ENCODE data around the gene SMPD1. TPM values are rescaled to one million over a fixed set of nuclear protein-coding genes. Genes with fewer than 3 reads are reported as not detected.

Gene SMPD1
- total RNA-seq, result 28.7 and 39.2 TPM in 2 replicates

GRCh38 chr11:6389905-6390717, at the start of gene SMPD1:
Gene SMPD1 (plus strand): TSS chr11:6390474. CDS start chr11:6390599, 125 bp downstream.

DNA sequence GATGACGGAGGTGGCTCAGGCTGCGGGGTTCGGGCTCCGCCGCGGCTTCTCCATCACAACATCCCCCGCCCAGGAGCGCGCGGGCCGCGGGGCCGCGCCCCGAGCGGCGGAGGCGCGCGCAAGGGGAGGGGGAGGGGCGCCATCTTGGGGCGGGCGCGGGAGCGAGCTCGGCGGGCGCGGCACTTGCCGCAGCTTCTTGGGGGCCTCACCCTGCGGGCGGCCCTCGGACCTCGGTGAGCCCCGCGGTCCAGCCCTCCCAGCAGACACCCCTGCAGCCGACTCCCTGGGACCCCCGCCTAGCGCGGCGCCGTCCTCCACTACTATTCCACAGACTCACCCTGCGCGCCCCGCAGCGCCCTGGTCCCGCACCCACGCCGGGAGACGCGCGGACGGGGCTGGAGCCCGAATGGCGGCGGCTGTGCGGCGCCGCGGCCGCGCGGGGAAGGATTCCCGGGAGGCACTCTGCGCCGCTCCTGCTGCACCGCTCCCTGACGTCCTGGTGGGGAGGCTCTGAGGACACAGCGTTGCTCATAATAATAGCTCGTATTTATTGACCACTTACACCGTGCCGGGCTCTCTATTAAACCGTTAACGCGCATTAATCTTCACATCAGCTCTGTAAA, 28.8 kb downstream of the SMPD1 start, which contains the start of gene APBB1:
APBB1 (minus strand) TSS at position 86 of the 623 bp plus-strand sequence. CDS start 7,747 bp downstream, outside the sequence.

GRCh38 chr11:6440906-6441358, 50.7 kb downstream of the SMPD1 start, which contains the start of gene HPX:
Gene HPX (minus strand): TSS chr11:6440987. CDS start chr11:6440963, 24 bp downstream.

Other genes starting within 250 kb of the SMPD1 start
- 0.11 TPM in 1 of 2 replicates, not detected in the other for gene OR52B2, start 220.1 kb upstream of the SMPD1 start, total RNA-seq
- not detected in 2 replicates for gene OR52W1, start 191.2 kb upstream of the SMPD1 start, total RNA-seq
- not detected in 2 replicates for gene C11orf42, start 184.9 kb upstream of the SMPD1 start, total RNA-seq
- gene FHIP1B, start 155.8 kb upstream of the SMPD1 start, total RNA-seq, result 13.0 and 15.3 TPM in 2 replicates
- under 0.01 TPM in 1 of 2 replicates, not detected in the other for gene CNGA4, start 151.4 kb upstream of the SMPD1 start, total RNA-seq
- not detected in 2 replicates for gene CCKBR, start 130.6 kb upstream of the SMPD1 start, total RNA-seq
- 216 and 432 TPM in 2 replicates for gene CAVIN3, start 70.0 kb upstream of the SMPD1 start, total RNA-seq
- 45.4 and 50.5 TPM in 2 replicates for gene APBB1, start 28.6 kb downstream of the SMPD1 start, total RNA-seq
- gene HPX, start 50.5 kb downstream of the SMPD1 start, total RNA-seq, result 0.33 and 0.50 TPM in 2 replicates
- gene TRIM3, start 83.5 kb downstream of the SMPD1 start, total RNA-seq, result 19.5 and 27.4 TPM in 2 replicates
- gene ARFIP2, start 90.9 kb downstream of the SMPD1 start, total RNA-seq, result 56.0 and 66.1 TPM in 2 replicates
- gene TIMM10B, start 91.0 kb downstream of the SMPD1 start, total RNA-seq, result 44.7 and 51.0 TPM in 2 replicates
- 9.0 and 12.2 TPM in 2 replicates for gene DNHD1, start 106.8 kb downstream of the SMPD1 start, total RNA-seq
- gene RRP8, start 213.1 kb downstream of the SMPD1 start, total RNA-seq, result 12.0 and 13.8 TPM in 2 replicates
- gene ILK, start 213.3 kb downstream of the SMPD1 start, total RNA-seq, result 248 and 367 TPM in 2 replicates
- 25.3 and 45.6 TPM in 2 replicates for gene TAF10, start 221.7 kb downstream of the SMPD1 start, total RNA-seq
- gene TPP1, start 228.9 kb downstream of the SMPD1 start, total RNA-seq, result 83.6 and 123 TPM in 2 replicates